ENCODE results near the gene SUPT20HL1.
A peak's percentile ranks its signal among the peaks of the same experiment; 100 is the strongest.
"Not testable (repeated sequence)": the region's sequence is repeated elsewhere in the genome, so short reads cannot be mapped to it uniquely, and the experiment has no call there.

Gene SUPT20HL1

DNA sequence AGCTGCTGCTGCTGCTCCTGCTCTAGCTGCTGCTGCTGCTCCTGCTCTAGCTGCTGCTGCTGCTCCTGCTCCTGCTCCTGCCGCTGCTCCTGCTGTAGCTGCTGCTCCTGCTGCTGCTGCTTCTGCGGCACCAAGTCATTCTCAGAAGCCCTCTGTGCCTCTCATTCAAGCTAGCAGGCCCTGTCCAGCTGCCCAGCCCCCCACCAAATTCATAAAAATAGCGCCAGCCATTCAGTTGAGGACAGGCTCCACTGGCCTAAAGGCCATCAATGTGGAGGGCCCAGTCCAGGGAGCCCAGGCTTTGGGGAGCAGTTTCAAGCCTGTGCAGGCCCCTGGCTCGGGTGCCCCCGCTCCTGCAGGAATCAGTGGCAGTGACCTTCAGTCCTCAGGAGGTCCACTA lies 3.9 kb downstream of the SUPT20HL1 start:
- DNase-seq = no peak

DNA sequence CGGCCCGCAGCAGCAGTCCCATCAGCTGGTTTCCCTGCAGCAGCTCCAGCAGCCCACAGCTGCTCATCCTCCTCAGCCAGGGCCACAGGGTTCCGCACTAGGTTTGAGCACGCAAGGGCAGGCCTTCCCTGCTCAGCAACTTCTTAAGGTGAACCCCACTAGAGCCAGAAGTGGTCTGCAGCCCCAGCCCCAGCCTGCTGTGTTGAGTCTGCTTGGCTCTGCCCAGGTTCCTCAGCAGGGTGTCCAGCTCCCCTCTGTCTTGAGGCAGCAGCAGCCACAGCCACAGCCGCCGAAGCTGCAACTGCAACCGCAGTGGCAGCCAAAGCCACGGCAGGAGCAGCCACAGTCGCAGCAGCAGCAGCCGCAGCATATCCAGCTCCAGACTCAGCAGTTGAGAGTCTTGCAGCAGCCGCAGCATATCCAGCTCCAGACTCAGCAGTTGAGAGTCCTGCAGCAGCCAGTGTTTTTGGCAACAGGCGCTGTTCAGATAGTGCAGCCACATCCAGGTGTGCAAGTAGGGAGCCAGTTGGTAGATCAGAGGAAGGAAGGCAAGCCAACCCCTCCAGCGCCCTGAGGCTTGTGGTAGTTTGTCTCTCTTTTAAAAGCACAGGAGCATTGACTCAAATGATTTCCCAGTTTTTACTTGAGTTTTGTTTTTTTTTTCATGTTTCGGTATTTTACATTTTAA lies 4.6 kb downstream of the SUPT20HL1 start:
- DNase-seq = no peak

DNA sequence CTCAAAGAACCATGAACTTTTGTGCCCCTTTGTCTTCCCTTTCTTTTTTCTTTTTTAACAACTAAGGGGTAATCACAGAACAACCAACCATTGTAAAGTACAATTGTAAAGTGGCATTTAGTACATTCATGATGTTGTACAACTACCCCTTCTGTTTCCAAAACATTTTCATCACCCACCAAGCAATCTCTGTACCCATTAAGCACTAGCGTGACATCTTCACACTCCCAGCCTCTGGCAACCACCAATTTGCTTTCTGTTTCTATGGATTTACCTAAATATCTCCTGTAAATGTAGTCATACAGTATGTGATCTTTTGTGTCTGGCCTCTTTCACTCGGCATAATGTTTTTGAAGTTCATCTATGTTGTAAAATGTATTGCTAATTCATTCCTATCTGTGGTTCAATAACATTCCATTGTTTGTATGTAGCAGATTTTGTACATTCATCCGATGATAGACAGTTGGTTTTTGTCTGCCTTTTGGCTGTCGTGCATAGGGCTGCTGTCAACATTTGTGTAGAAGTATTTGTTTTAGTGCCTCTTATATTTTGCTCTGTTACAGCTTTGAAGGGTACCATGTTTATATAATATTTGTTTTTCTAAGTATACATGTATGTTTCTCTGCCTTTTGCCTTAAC lies 6.4 kb downstream of the SUPT20HL1 start:
- not testable (repeated sequence) for DNase-seq

DNA sequence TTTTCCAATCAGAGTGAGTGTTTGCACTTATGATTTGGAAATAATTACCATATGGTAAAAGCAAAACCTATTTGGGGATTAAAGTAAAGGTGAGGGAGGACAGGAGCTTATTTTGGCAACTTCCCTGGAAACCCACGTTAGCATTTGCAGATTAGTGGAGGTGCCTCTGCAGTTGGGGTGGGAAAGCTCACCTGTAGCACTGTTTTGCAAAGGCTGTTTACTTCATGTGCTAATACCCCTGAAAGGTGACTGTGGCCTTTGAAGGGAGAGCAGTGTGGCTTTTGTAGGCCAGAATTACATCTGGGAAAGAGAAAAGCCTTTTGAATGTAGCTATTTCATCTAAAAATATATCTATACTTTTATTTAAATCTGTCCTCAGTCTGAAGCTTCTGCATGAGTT lies 9.4 kb downstream of the SUPT20HL1 start:
- no peak for DNase-seq

DNA sequence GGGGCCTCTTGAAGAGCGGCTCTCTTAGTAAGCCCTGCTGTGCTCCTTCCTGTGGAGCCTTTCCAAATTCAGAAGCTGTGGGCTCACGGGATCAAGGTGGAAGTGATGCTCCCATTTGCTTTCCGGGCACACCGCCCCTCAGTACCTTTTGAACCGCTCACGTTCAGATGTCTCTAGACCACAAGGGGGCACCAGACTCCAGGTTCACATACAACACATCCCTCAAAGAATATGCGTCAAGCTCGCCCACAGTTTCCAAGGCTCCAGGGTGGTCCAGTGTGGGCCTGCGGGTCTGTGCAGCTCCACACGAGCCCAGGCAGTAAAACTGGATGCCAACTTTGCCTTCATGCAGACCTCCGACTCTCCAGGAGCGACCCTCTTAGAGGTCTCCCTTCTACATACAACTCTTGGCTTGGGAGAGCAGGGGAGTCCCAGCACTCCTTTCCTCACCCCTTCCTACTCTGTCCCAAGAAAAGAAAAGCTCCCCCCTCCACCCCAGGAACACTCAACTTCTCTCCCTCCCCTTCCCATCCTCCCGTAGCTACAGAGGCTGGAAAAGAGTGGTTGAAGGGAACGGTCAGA lies 11.0 kb downstream of the SUPT20HL1 start:
- no peak for DNase-seq

DNA sequence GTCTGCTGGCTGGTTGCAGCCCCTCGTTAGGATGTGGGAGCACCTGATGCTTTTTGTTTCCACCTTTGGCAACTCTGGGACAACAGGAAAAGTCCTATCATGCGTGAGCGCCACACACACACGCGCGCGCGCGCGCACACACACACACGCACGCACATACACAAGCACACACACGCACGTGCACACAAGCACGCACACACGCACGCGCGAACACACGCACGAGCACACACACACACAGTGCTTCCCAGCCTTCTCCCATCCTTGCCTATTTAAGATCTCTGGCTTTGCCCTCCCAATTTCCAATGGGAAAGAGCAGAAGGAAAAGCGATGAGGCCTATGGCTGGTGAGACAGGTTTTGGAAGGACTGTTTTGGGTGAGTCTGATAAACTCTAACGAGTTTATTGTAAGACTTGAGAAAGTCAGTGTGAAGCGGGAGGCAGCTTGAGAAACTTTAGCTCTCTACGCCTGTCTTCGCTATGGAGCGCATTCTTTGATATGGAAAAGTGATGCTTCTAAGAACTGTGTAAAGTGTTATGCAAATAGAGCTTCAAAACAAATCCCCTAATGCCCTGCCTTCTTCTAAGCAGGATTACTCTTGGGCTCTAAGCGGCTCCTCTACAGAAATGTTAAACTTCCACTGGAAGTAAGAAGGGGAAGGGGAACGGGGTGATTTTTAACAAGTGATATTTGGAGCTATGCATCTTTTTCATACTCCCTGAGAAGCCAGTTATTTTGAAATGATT lies 11.8 kb downstream of the SUPT20HL1 start:
- no peak for DNase-seq

DNA sequence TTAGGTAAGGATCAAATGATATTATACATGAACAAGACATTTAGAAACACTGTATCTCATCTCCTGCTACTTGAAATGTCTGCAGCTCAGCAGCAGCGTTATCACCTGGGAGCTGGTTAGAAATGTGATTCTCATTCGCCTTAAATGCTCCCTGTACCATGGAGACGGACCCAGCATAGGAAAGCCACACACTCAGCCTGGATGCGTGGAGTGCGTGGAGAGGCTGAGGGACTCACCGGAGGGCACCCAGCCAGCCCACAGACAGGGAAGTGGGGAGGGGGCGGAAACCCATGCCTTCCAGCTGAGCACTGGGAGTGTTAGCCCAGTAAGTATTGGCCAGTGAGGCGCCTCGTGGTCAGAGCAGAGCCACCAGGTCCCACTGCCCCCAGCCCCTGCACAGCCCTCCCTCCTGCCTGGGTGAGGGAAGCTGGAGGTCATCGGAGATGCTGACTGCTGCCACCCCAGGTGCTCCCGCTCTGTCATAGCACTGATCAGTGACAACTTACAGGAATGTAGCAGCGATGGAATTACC lies 15.2 kb downstream of the SUPT20HL1 start:
- no peak for DNase-seq

DNA sequence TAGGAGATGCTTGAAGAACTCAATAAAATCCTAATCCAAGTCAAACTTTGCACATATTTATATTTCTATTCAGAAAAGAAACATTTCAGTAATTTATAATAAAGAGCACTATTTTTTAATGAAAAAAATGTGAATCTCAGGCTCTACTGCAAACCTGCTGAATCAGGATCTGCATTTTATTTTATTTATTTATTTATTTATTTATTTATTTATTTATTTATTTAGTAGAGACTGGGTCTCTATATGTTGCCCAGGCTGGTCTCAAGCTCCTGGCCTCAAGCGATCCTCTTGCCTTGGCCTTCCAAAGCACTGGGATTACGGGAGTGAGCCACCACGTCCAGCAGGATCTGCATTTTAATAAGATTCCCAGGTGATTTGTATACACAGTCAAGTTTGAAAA lies 16.0 kb downstream of the SUPT20HL1 start:
- no peak for DNase-seq

DNA sequence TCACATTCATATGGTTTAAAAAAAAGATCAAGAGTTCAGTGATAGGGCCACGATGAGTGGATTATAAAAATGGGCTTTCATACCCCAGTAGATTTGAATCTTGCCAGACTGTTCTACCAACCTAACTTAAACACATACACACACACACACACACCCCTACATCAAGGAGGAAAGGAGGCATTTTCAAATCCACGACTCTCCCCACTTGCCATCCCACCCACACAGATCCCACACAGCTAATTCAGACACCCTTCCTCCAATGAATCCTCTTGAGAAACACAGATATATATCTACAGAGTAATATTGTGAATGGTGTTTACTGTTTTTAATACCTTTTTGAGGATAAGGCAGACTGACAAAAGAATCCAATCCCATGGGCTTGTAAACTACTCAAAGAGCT lies 16.8 kb downstream of the SUPT20HL1 start:
- DNase-seq = no peak

DNA sequence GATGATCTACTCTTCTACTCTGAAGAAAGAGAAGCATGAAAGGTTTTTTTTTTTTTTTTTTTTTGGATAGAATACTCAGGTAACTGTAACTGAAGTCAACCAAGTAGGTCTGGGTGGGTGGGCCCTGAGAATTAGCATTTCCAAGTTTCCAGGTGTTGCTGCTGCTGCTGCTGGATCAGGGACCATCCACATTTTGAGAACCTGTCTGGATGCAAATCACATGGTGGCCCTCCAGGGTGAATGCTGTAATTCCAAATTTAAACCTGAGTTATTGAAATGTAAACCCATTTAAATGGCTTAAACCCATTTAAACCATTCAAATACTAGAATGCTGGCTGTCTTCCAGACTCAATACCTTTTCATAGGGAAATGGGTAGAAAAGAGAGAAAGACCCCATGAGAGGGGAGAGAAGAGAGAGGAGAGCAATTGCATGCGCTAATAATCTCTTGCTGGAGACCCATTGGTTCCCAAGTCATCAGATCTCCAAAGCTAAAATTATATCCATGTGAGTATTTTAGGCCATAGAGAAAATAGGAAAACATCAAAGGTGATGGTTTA lies 17.6 kb downstream of the SUPT20HL1 start:
- DNase-seq = no peak

DNA sequence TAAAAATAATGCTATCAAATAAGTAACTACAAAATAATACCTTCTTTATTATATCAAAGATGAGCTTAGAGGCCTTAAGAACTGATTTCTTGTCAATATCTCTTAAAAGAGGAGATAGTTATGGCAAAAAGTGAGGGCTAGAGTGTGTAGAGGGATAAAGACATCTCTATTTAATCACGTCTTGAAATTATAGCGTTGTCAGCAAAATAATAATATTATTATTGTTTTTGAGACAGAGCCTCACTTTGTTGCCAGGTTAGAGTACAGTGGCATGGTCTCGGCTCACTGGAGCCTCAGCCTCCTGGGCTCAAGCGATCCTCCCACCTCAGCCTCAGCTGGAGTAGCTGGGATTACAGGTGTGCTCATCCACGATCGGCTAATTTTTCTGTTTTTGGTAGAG lies 18.3 kb downstream of the SUPT20HL1 start:
- DNase-seq = no peak

DNA sequence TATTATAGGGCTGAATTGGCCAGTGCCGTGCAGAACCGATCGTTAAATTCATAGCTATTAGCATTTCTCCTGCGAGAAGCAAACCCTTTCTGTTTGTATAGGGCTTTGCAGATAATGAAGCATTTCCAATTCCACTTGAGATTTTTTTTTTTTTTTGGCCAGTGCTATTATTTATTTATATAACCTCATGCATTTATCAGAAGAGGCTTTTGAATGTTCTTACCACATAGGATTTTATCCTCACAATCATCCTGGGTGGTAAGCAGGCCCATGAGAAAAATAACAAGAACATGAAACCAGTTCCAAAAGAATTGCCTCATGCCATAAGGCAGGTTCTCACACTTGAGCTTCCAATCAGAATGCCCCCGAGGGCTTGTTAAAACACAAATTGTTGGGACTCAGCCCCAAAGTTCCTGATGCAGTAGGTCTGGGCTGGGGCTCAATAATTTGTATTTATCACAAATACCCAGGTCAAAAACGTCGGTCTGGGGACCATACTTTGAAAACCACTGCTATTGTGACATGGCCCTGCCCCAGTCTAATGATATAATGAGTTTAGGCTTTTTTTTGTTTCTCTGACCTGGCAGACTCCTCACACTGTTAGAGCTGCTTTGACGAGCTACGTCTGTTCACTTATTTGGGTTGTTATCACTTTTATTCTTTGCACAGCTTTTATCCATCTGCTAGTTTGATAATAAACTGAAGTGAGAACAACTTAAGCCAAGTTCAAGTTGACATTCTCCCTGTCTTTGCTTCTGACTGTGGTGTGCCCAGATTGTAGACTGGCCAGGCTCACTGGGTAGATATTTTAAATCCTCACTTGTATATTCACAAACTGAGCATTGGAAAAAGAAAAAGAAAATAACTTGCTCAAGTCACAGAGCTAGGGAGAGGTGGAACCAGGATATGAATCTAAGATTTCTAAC lies 20.1 kb downstream of the SUPT20HL1 start:
- no peak for DNase-seq

DNA sequence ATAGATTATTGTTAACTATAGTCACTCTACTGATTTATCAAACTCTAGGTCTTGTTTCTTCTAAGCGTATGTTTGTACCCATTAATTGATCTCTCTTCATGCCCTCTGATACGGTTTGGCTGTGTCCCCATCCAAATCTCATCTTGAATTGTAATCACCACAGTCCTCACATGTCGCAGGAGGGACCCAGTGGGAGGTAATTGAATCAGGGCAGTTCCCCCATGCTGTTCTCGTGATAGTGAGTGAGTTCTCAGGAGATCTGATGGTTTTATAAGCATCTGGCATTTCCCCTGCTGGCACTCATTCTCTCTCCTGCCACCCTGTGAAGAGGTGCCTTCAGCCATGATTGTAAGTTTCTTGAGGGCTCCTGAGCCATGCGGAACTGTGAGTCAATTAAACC lies 21.9 kb downstream of the SUPT20HL1 start:
- not testable (repeated sequence) for DNase-seq

DNA sequence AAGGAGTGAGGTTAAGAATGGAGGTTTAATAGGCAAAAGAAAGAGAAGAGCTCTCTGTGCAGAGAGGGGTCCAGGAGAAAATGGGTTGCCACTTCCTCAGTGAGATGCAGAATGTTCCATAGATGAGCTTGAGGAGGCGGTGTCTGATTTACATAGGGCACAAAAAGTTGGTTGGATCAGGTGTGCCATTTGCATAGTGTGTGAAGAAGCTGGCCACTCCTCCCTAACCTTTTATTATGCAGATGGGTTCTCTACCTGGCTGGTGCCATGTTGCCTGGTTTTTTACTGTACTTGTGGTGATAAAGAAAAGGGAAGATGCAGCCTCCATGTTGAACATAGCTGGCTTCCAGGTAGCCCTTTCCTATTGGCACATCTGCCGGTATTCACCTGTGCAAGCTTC lies 27.3 kb downstream of the SUPT20HL1 start:
- no peak for DNase-seq

DNA sequence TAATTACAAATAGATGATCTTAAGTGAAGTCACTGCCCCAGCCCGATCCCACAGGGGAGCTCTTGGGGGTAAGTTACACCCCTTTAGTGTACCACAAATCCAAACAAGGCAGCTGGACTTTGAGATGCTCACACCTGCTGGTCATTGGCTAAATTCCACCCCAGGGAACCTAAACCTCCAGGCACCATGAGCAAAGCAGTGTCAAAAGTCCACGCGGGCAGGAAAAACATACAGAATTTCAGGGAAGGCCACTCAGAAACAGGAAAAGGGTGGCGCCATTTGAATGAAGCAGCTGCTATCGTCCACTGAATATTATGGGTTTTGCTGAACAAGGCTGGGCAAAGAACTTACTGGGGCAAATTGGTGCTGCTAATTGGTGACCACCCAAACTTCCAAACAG lies 30.9 kb downstream of the SUPT20HL1 start:
- DNase-seq = no peak

DNA sequence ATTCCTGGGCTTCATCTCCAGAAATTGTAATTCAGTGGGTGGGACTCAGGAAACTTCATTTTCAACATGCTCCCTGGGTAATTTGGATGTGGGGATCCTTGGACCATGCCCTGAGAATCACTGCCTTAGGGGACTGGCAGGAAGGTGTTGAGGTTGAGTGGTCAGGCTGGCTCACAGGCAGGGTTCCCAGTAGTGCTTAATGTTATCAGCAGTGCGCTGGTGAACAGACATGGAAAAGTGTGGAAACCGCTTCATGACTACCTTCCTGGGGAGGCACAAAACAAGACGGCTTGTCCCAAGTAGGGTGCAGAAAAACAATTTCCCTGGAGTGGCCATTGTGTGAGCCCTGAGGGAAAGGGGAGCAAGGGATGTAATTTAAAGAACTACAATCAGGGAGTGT lies 31.4 kb downstream of the SUPT20HL1 start:
- no peak for DNase-seq

DNA sequence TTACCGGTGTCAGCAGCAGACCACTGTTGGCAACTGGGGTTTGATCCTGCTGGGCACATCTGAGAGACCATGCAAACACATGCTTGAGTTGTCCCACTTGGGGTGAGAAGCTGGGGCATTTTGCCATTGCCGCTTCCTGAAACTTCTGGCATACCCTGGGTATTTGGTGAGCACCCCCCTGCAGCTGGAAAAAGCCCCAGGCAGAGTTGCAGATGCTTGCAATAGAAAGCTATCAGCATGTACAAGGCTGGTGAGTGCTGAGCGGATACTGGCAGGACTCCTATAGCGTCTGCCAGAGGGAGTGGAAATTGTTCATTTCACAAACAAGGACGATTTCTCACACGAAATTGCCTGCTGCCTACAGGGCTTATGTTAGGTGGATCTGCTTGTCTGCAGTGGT lies 32.3 kb downstream of the SUPT20HL1 start:
- no peak for DNase-seq

DNA sequence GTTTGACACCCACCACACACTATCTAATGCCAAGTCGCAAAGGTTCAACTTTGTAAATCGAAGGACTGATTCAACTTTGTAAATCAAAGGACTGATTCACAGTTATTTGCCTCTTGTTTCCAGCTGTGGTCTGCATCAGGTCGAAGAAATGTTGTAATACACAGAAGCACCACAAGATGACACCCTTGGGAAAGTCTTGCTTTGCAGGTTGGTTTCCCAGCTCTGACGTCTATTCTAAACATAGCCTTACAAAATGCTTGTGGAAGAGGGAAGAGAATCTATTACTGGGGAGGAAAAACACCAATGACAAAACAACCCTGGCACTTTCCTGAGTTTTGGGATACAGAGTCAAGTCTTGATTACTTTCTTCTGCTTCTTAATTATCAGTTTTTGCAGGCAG lies 35.3 kb downstream of the SUPT20HL1 start:
- DNase-seq = peak; percentile 12

DNA sequence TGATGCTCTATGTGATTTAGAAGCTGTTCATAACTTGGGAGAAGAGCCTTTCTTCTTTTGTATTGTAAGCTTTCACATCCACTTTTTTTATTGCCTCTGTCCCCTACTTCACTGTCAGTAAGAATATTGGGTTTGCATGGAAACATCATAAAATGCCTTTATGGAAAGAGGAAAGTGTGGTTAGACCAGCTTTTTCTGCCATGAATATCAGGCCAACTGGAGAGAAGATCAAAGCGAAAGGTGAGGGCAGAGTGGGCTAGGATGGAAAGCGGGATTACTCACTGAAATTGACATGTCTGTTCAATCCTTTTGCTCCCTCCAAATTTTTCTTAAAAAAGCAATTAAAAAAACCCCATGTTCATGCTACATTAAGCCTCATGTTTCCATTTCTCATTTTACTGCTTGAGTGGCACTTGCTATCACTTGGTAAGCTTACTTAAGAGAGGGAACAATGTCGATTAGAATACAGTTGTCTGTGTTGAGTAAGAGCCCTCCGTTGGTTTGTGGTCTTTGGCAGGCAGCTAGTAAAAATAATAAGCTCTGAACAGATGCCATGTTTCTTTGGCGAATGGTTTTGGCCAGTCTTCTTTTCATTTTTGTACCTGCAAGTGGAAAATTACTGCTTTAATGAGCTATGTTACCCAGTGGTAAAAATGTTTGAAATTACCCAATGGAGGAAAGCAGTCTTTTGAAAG lies 35.9 kb downstream of the SUPT20HL1 start:
- no peak for DNase-seq

DNA sequence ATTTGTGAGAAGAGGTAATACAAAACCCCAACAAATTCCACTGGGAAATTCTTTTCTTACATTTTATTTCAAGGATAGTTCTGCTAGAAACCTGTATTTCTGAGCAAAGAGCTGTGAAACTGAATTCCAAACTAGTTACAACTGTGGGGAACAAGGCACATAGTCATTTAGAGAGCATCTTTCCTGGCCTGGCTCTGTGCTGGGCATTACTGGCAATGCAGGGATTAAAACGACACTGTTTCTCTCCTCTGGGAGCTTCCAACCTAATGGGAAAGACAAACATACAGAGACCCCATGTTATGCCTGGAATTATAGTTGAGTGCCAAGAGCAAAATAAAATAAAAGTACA lies 36.5 kb downstream of the SUPT20HL1 start:
- DNase-seq = no peak

DNA sequence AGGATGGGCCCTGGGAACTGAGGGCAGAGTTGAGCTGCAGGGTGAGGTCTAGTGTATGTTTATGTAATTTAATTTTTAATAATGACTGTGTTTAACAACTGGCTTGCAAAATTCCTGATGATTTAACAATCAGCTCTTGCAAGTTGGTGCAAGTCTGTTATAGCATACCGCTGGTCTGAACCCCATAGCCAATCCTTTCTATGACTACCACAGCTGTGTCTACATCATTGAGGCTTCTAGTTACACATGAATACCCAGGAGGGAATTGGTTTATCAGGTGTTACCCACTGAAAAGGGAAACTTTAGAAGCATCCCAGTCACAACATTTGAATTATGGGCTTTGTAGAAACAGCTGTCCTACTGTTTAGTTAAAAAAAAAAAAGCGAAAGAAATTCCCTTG lies 38.3 kb downstream of the SUPT20HL1 start:
- DNase-seq = peak; percentile 18

DNA sequence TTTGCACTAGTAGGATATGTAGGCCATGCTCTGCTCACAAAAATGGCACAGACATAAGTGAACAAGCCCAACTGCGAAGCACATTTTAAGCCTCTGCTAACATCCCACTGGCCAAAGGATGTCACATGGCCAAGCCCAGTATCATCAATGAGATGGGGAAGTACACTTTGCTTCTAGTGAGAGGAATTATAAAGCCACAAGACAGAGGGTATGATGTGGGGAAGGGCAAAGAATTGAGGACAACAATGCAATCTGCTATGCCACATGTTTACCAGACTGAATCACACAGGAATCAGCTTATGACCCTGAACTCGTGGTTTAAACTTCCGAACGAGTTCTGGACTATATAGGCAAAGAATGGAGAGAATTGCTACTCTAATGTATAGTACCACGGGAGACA lies 39.1 kb downstream of the SUPT20HL1 start:
- DNase-seq = no peak
